DND-41 (cell line): ENCODE data around the gene RNF31.

Experiments
- EZH2 ChIP-seq: IDR thresholded peaks from 3 replicates; pipeline ENCODE4 v1.6.1; 2012; ENCODE audit warnings: borderline replicate concordance, low read depth, mild to moderate bottlenecking, moderate library complexity, low read length, inconsistent platforms; ENCODE audit not compliant: severe bottlenecking
- TF ChIP-seq, protein P1 (sequence below): IDR thresholded peaks from 2 replicates; pipeline ENCODE4 v1.5.1; 2012; ENCODE audit warnings: borderline replicate concordance, low read length, moderate library complexity, mild to moderate bottlenecking; ENCODE audit not compliant: poor library complexity, severe bottlenecking; ENCODE audit errors: extremely low read depth

DNA sequence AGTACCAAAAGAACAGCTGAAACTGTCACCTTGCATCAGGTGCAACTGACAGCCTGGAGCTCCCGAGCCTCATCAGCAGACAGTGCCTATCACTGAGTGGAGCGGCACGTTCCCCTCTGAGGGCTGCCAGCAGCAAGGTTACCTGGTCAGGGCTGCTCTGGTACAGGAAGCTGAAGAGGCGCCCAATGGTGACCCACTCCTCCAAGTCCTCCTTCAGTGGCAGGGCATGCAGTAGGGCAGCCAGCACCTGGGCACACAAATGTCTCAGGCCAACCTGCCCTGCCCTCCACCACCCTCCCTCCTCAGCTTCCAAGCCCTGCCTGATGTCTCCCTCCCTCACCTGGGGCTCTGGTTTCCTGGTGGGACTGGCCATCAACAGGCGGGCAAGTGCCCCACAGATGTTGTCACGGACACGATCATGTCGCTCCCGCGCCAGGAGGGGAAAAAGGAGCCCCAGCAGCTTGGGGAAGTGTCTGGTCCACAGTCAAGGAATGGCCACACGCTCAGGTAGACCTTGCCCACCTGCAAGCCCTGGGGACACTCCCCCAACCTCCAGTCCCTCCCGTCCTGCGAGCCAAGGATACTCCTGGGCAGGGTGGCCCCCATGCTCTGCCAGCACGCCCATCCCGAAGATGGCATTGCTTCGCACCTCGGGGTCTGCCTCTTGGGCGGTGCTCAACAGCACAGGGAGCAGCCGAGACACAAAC is 34.2 kb downstream of the RNF31 start:
- TF ChIP-seq, protein P1, sequence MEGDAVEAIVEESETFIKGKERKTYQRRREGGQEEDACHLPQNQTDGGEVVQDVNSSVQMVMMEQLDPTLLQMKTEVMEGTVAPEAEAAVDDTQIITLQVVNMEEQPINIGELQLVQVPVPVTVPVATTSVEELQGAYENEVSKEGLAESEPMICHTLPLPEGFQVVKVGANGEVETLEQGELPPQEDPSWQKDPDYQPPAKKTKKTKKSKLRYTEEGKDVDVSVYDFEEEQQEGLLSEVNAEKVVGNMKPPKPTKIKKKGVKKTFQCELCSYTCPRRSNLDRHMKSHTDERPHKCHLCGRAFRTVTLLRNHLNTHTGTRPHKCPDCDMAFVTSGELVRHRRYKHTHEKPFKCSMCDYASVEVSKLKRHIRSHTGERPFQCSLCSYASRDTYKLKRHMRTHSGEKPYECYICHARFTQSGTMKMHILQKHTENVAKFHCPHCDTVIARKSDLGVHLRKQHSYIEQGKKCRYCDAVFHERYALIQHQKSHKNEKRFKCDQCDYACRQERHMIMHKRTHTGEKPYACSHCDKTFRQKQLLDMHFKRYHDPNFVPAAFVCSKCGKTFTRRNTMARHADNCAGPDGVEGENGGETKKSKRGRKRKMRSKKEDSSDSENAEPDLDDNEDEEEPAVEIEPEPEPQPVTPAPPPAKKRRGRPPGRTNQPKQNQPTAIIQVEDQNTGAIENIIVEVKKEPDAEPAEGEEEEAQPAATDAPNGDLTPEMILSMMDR = no peak
- TF ChIP-seq EZH2 = no peak
